ENCODE measurements around the gene NTRK2. TPM values are rescaled to one million over a fixed set of nuclear protein-coding genes. Genes with fewer than 3 reads are reported as not detected.

The NTRK2 gene
- total RNA-seq, 1 donor from 2014 or later = 0.36 TPM

- intact Hi-C loops (cut with micrococcal nuclease) = no loop called here
Measured at GRCh38 chr9:84681516-84682285, 12.2 kb downstream of the NTRK2 start.

DNA sequence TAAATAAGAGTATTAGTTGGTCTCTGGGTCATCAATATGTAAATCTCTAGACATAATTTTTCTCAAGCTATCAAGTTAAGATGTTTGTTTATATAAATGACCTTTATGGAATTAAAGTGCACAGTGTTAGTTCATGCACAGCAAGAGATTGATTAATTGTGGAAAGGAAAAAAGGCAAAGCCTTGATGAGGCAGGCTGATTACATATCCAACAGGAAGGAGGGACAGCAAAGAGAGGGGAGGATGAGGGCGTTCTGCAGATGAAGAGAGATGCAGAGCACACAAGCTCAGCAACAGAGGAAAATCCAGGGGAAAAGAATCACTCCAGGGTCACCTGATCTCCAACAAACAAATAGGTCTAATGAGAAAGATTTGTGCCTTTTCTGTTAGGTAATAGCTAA, 16.5 kb downstream of the NTRK2 start:
- intact Hi-C loops (cut with micrococcal nuclease) = no loop called here

DNA sequence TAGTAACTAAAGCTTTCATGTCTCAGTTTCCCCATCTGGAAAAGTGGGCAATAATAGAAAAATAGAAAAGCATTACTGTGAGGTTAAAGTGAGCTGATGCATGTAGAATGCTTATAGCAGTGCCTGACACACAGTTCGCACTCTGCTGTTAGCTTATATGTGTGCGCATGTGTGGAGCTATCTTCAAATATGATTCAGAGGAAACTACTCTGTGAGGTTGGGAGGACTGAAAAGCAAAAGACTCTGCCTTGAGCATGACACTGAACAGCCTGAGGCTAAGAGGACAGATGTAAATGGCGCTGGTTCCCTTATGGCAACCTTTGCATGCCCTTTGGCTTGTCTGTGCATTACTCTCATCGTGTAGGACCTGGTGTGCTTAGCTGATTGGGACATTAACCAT, 19.4 kb downstream of the NTRK2 start:
- intact Hi-C loops (cut with micrococcal nuclease) = no loop called here

- intact Hi-C loops (cut with micrococcal nuclease) = loop anchor here (10.0 kb wide), 1 partner anchor 733 kb away; no protein-coding TSS in a partner anchor
Measured at GRCh38 chr9:84691634-84692033, 22.1 kb downstream of the NTRK2 start.

GRCh38 chr9:84694248-84694647, 24.7 kb downstream of the NTRK2 start:
- intact Hi-C loops (cut with micrococcal nuclease) = loop anchor here (10.0 kb wide), 1 partner anchor 731 kb away; no protein-coding TSS in a partner anchor

DNA sequence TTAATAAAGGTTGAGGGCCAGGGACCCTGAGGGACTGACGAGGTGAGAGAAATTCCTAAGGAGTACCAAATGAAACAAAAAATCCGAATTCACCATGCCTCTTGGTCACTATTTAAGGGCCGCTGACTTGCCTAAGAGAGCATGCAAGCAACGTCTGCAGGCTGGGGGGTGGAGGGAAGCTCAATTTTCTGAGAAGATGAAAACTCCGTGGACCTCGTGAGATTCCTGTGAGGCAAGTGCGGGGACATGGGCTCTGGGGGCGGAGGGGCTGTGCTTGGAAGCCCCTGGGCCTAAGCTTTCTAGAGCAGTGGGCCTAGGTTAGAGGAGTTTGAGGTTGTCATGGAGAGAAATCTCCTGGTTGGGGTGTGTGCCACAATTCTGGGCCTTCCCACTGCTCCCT, 27.5 kb downstream of the NTRK2 start:
- intact Hi-C loops (cut with micrococcal nuclease) = loop anchor here (1.0 to 10.0 kb wide), 3 partner anchors 84 to 728 kb away; no protein-coding TSS in a partner anchor

DNA sequence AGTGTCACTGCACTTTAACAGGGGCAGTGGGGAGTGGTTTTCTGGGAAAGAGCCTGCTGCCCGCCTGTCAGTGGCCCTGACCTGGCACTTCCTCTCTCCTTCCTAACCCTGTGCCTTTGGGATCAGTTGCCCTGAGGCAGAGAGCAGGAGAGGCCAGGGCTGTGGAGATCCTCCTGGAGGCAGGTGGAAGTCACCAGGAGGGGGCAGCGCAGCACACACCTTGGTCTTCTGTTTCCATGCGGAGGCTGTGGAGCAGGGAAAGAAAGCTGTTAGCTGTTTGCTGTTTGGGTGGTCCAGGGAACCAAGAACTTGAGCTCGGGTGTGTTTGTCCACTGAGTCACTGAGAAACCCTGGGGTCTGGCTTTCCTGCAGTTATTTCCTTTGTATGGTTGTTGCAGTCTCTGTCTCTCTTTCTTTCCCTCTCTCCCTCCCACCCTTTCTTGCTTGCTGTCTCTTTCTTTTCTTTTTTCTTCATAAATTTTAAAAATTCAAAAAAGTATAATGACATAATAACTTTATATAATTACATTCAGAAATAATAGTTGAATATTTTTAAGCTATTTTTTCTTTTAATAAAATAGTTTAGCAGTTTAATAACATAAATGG, 28.1 kb downstream of the NTRK2 start:
- intact Hi-C loops (cut with micrococcal nuclease) = loop anchor here (1.0 to 10.0 kb wide), 3 partner anchors 84 to 727 kb away; no protein-coding TSS in a partner anchor

GRCh38 chr9:84698323-84698722, 28.8 kb downstream of the NTRK2 start:
- intact Hi-C loops (cut with micrococcal nuclease) = loop anchor here (10.0 kb wide), 1 partner anchor 726 kb away; no protein-coding TSS in a partner anchor

- intact Hi-C loops (cut with micrococcal nuclease) = loop anchor here (10.0 kb wide), 1 partner anchor 725 kb away; no protein-coding TSS in a partner anchor
Measured at GRCh38 chr9:84699984-84700383, 30.5 kb downstream of the NTRK2 start.

- intact Hi-C loops (cut with micrococcal nuclease) = no loop called here
Measured at GRCh38 chr9:84701801-84702200, 32.3 kb downstream of the NTRK2 start.

GRCh38 chr9:84702471-84702870, 32.9 kb downstream of the NTRK2 start:
- intact Hi-C loops (cut with micrococcal nuclease) = no loop called here

GRCh38 chr9:84703793-84704192, 34.3 kb downstream of the NTRK2 start:
- intact Hi-C loops (cut with micrococcal nuclease) = no loop called here

DNA sequence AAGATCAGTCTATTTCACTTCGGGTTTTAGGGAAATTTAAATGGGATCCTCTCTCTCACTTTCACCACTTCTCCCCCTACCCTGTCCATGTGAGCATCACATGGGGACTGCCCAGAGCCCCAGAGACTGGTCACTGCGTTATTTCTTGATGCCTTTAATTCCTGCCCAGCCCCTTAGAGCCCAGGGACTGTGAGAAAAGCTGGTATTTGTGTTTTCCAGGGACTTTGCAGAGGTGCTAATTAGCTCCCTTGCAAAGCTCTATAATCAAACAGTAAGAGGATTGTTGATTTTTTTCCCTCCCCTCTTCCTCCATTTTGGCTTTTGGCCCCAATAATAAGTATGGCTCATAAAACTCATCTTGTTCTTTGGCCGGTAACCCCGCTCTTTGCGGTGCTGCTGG, 35.6 kb downstream of the NTRK2 start:
- intact Hi-C loops (cut with micrococcal nuclease) = no loop called here

GRCh38 chr9:84708400-84708799, 38.9 kb downstream of the NTRK2 start:
- intact Hi-C loops (cut with micrococcal nuclease) = loop anchor here (2.0 kb wide), 1 partner anchor 52 kb away; no protein-coding TSS in a partner anchor

DNA sequence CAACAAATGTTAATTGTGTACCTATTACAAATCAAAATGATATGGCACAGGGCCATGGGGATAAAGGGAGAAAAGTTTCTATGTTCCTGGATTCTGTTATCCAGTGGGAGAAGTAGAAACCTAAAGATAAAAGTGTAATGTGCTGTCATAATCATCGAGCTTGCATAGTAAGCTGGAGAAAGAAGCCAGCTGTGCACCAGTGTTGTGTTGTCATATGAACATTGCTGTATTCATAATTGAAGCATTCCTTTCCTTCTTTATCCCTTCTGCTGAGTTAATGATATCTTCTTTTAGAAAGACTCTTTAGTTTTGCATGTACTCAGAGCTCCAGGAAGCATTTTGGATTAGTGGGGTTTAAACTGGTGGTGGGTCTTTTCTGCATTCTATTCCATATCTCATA, 39.5 kb downstream of the NTRK2 start:
- intact Hi-C loops (cut with micrococcal nuclease) = loop anchor here (2.0 kb wide), 1 partner anchor 52 kb away; no protein-coding TSS in a partner anchor

- intact Hi-C loops (cut with micrococcal nuclease) = no loop called here
Measured at GRCh38 chr9:84710701-84711397, 41.3 kb downstream of the NTRK2 start.

DNA sequence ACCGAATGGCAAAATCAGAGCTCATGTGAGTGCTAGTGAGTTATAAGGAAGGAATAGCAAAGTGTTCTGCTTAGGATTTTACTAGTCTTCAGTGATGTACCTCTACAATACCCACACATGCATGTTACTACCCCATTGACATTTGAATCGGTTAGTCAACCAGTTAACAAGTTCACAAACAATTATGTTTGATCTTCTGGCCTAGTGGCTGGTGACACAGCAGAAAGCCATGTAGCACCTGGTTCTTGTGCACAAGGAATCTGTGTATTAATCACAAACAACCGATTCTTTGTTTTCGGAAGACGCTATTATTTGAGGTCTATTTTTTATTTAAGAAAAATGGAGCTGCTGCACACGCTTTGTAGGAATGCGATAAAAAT, 41.9 kb downstream of the NTRK2 start:
- intact Hi-C loops (cut with micrococcal nuclease) = no loop called here

GRCh38 chr9:84711936-84712335, 42.4 kb downstream of the NTRK2 start:
- intact Hi-C loops (cut with micrococcal nuclease) = no loop called here

DNA sequence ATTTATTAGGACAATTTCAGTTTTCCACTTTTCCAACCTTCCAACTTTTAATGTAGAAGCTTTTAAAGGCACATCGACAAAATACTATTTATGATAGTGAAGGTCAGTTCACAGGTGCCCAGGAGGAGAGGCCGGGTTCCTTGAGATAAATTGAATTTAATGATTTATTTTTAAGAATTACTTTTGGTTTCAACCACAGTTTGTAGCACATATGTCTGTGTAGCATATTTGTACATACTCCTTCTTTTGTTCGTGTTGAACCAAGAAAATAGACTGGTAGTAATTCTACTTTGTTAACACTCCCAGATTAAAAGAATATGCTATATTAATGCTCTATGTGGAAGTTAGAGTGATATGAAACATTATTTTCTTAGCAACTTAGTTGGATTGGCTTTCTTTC, 46.7 kb downstream of the NTRK2 start:
- intact Hi-C loops (cut with micrococcal nuclease) = no loop called here

DNA sequence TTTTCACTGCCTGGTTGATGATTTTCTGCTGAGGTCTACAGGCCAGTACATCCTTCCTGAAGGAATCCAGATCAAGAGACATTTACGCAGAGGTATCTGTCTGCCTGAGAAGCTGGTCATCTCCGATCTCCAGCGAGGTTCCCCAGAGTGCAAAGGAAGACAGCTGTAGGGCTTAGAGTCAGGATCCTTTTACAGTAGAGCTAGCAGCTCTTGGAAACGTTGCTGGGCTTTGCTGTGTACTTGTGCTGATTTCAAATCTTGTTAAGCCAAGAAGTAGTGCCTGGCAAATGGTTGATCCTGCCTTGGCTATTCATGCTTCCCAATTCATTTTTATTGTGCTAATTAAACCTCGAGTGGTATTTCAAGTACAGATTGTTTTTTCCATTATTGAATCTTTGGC, 48.9 kb downstream of the NTRK2 start:
- intact Hi-C loops (cut with micrococcal nuclease) = loop anchor here (2.0 kb wide), 1 partner anchor 34 kb away; no protein-coding TSS in a partner anchor

DNA sequence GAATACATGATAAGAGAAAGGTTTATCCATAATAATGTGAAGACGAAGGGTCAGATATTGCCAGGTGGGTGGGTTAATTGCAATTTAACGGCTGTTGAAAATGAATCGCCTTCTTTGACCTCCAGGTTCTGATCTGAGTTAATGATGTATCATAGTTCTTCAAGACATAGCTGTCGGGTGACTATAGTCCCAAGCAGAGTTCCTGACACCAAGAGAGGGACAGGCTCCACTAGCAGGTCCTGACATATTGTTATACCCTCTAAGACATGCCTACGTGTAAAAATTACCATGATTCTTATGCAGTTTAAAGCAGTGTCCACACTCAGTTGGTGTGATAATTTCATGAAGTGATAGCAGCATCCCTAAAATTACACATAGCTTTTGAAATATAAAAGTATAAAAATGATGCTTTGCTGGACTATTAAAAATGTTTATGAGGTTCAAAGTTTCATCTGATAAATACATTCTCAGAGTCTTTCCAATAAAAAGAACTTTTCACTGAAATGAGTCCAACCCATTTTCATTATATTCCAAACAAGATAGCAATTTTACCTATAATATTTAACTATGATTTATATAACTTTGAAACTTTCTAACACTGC, 53.0 kb downstream of the NTRK2 start:
- intact Hi-C loops (cut with micrococcal nuclease) = no loop called here
